Activated T-cell treated with anti-CD3 and anti-CD28 coated beads, Interleukin-2, amount 50 U/mL, for 24 hours (primary cell): Measurements from ENCODE around the gene DMPK.
"Not testable (repeated sequence)": the region's sequence is repeated elsewhere in the genome, so short reads cannot be mapped to it uniquely, and the experiment has no call there.

Source experiments
- DNase-seq: peaks from one replicate; pipeline ENCODE4 v3.0.0-alpha.2; 2020
- H3K27ac Mint-ChIP-seq: 2 replicates; pipeline ENCODE4 v1.8.0; 2020; ENCODE audit warnings: mild to moderate bottlenecking, mixed read lengths
- H3K27me3 Mint-ChIP-seq: 2 replicates; pipeline ENCODE4 v1.8.0; 2020; ENCODE audit warnings: mixed read lengths
- H3K36me3 Mint-ChIP-seq: 2 replicates; pipeline ENCODE4 v1.8.0; 2020; ENCODE audit warnings: low read depth, mixed read lengths
- H3K4me1 Mint-ChIP-seq: 2 replicates; pipeline ENCODE4 v1.8.0; 2020; ENCODE audit warnings: low read depth, mixed read lengths
- H3K4me3 Mint-ChIP-seq: 2 replicates; pipeline ENCODE4 v1.8.0; 2020; ENCODE audit warnings: mild to moderate bottlenecking, moderate library complexity, mixed read lengths
- H3K9me3 Mint-ChIP-seq: 2 replicates; pipeline ENCODE4 v1.8.0; 2020; ENCODE audit warnings: mixed read lengths

Gene DMPK

DNA sequence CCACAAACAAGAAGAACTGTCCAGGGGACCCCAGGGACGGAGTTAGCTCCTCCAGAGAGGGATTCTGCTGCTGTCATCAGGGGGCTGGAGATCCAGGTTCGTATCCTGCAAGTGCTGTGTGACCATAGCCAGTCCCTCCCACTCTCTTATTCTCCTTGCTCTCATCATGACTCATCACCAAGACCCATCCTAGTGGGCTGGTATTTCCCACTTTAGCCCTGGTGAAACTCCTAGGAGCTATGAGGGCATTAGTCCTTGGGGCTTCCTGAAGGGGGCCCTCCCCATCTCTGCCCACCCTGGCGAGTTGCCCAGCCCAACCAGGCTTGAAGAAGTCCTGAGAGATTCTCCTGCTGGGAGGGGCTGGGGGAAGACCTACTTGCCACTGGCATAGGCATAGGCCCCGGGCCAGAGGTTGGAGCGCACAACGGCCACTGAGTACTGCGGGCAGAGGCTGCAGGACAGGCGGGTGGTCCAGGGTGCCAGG lies 17.8 kb upstream of the DMPK start:
- H3K36me3 Mint-ChIP-seq, result no peaks in the 10 kb centered on the region
- no peaks in the 10 kb centered on the region for H3K9me3 Mint-ChIP-seq
- peaks cover 6% of the 10 kb centered on the region for H3K4me1 Mint-ChIP-seq
- no peak overlapping the region for H3K27ac Mint-ChIP-seq
- DNase-seq, result no peak
- peaks cover 53% of the 10 kb centered on the region for H3K27me3 Mint-ChIP-seq
- no peak overlapping the region for H3K4me3 Mint-ChIP-seq

DNA sequence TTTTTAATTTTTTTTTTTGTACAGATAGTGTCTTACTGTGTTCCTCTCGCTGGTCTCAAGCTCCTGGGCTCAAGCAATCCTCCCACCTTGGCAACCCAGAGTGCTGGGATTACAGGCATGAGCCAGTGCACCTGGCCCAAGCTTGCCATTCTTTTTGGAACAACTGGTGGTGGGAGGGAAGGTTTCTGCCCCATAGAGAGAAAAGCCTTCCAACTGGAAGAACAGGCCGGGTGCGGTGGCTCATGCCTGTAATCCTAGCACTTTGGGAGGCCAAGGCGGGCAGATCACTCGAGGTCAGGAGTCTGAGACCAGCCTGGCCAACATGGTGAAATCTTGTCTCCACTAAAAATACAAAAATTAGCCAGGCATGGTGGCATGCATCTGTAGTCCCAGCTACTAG lies 17.3 kb upstream of the DMPK start:
- DNase-seq, H3K36me3 Mint-ChIP-seq, H3K27ac Mint-ChIP-seq, H3K4me1 Mint-ChIP-seq, H3K4me3 Mint-ChIP-seq, H3K9me3 Mint-ChIP-seq: not testable (repeated sequence)
- H3K27me3 Mint-ChIP-seq, result peaks cover 59% of the 10 kb centered on the region

DNA sequence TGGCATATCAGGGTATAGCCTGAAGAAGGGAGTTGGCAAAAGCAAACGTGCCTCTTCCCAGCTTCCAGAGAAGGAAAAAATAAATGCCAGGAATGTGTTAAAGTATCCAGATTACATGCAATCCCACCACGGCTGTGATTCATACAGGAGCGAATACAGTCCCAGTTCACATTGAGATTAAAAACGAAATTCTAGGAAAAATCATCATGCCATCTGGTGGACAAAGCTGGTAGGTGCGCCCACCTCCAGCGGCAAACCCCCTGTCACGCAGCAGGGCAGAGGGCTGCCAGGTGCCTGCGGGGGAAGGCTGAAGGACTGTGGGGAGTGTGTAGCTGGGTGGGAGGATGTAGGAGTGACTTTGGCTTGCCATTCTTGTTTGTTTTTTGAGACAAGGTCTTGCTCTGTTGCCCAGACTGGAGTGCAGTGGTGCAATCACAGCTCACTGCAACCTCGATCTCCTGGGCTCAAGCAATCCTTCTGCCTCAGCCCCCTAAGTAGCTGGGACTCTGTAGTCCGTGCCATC lies 16.8 kb upstream of the DMPK start:
- Mint-ChIP-seq H3K4me3 (no peak overlapping the region), H3K9me3 (no peaks in the 10 kb centered on the region), H3K36me3 (no peaks in the 10 kb centered on the region), H3K27ac (no peak overlapping the region), H3K27me3 (peaks cover 59% of the 10 kb centered on the region), H3K4me1 (peaks cover 7% of the 10 kb centered on the region)
- peak; percentile 76 for DNase-seq

DNA sequence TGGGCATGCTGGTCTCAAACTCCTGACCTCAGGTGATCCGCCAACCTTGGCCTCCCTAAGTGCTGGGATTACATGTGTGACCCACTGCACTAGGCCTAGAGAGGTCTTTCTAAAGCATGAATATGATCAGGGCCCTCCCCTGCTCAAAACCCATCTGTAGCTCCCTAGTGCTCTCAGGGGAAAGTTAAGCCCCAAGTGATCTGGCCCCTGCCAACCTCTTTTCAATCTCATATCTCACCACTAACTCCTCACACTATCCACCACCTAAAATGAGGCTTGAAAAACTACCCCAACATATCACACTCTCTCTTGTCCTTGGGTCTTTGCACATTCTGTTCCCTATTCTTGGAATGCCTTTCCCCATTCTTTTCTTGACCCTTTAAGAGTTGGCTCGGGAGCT lies 12.3 kb upstream of the DMPK start:
- peaks cover 18% of the 10 kb centered on the region for H3K36me3 Mint-ChIP-seq
- DNase-seq, result no peak
- H3K4me3 Mint-ChIP-seq, result no peak overlapping the region
- no peak overlapping the region for H3K27ac Mint-ChIP-seq
- H3K4me1 Mint-ChIP-seq, result peaks cover 36% of the 10 kb centered on the region
- H3K9me3 Mint-ChIP-seq, result no peaks in the 10 kb centered on the region
- H3K27me3 Mint-ChIP-seq, result peaks cover 46% of the 10 kb centered on the region

DNA sequence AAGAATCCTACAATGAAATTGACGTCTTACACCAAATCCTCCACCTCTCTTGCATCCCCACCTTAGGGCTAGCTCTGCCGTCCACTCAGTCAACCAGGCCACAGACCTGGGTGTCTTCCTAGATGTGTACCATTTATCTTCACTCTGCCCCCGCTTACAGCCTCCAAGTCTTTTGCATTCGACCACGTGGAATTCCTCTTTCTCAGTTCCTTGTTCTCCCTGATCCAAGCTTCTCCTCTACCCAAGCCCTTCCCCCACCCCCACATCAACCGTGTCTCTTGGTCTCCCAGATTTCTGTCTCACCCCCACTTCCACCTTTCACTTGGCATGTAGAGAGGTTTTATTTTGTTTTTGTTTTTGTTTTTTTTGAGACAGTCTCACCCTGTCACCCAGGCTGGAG lies 11.6 kb upstream of the DMPK start:
- DNase-seq, result no peak
- Mint-ChIP-seq H3K27me3 (peaks cover 40% of the 10 kb centered on the region), H3K36me3 (peaks cover 26% of the 10 kb centered on the region), H3K4me3 (no peak overlapping the region), H3K4me1 (peaks cover 32% of the 10 kb centered on the region), H3K27ac (no peak overlapping the region), H3K9me3 (no peaks in the 10 kb centered on the region)

DNA sequence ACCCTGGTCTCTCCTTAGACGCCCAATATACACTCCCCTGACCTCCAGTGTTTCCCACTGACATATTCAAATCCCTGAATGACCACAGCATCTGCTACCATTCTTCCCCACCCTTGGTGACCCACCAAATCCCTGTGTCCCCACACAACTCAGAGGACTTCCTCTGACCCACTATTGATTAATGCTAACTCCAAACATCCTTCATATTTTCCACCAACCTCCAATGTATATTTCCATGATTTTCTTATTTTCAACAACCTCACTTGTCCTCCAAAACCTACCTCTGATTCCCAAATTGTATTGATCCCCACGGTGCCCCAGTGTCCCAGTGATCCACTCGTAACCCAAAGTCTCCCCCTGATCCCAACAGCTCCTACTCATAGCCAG lies 10.9 kb upstream of the DMPK start:
- Mint-ChIP-seq H3K4me1 (peaks cover 29% of the 10 kb centered on the region), H3K27me3 (peaks cover 36% of the 10 kb centered on the region), H3K9me3 (no peaks in the 10 kb centered on the region), H3K36me3 (peaks cover 33% of the 10 kb centered on the region), H3K4me3 (peak overlapping the region; percentile 69), H3K27ac (peak overlapping the region; percentile 92)
- DNase-seq, result no peak

DNA sequence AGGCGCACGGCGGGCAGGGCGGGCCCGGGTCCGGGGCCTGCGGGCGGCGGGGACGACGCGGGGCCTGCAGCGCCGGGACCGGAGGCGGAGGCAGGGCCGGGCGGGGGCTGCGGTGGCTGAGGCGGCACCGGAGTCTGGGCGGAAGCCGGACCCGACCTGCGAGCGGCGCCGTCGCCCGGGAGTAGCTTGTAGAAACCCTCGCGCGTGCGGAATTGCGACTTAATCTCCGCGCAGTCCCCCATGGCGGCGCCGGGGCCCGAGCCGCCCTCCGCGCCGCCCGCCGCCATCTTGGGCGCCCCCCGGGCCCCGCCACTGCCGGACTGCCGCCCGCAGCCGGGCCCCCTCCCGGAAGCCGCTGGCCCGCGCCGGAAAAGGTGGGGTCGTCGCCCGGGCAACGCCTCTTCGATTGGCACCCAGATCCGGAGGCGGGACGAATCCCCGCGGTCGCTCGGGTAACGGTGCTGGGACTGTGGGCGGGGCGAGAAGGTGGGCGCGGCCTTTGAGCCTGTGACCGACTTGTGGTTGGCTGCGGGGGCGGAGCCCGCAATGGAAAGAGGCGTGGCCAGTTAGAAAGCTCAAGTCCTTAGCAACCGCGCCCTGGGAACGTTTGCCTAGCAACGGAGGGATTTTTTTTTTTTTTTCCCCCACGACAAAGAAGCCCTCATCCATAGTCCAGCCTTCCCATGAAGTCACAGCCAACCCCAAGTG lies 10.3 kb upstream of the DMPK start, which contains the start of gene DMWD:
Gene DMWD, minus strand, starts transcription at position 376 of the 708 bp plus-strand sequence. Its CDS starts 89 bp downstream, at position 287.
- Mint-ChIP-seq H3K4me3 (peak within 1 kb of the TSS; percentile 89), H3K36me3 (peaks cover 38% of the 10 kb centered on the region), H3K9me3 (no peaks in the 10 kb centered on the region), H3K27ac (peak within 1 kb of the TSS; percentile 92), H3K4me1 (peaks cover 29% of the 10 kb centered on the region), H3K27me3 (peaks cover 34% of the 10 kb centered on the region)
- DNase-seq, result peak; percentile 100

DNA sequence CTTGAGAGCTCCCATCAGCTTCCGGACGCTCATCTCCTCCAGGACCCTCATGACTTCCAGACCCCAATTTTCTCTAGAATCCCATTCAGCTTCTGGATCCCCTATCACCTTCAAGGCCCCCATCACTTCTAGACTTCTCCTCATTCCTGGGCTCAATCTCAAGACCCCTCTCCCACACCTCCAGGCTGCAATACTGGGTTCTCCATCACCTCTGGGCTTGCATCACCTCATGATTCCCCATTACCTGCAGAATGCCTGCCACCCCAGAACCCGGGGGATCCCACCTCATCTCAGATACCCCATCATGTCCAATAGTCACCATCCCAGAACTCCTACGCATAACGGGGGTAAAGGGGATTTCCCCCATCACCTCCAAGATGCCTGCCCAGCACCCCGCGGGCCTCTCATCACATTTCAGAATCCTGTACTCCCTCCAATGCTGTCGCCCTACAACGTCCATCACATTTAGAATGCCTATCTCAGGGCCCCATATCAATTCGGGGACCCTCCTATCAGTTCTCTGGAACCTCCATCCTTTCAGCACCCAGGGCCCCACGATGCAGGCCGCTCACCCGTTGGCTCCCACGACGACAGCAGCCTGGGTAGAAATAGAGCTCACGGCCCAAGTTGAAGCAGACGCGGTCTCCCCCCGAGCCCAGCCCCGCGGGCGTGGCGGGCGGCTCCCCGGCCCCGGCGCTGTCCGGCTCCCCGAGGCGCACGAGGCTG lies 9.6 kb upstream of the DMPK start:
- peaks cover 45% of the 10 kb centered on the region for H3K36me3 Mint-ChIP-seq
- peak overlapping the region; percentile 89 for H3K4me3 Mint-ChIP-seq
- peaks cover 29% of the 10 kb centered on the region for H3K4me1 Mint-ChIP-seq
- peak overlapping the region; percentile 85 for H3K27ac Mint-ChIP-seq
- no peaks in the 10 kb centered on the region for H3K9me3 Mint-ChIP-seq
- H3K27me3 Mint-ChIP-seq, result peaks cover 32% of the 10 kb centered on the region
- DNase-seq, result no peak

DNA sequence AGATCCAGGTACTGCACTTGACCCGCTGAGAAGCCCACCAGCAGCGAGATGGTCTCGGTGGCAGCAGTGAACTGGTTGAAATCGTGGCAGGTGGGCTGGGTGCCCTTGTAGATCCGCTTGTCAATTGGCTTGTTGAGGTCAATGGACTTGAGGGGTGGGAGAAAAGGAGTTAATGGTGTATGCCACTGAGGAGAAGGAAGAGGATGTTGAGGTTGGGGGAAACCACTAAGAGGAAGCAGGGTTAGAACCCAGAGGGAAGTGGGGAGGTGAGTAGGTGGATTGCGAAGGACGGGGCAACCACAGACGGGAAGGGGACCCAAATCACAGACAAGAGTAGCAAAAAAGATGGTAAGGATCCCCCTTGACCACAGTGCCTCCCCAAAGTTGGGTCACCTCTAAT lies 8.7 kb upstream of the DMPK start:
- Mint-ChIP-seq H3K4me3 (peak overlapping the region; percentile 89), H3K27me3 (peaks cover 25% of the 10 kb centered on the region), H3K27ac (peak overlapping the region; percentile 8), H3K9me3 (no peaks in the 10 kb centered on the region), H3K4me1 (peaks cover 29% of the 10 kb centered on the region), H3K36me3 (peaks cover 54% of the 10 kb centered on the region)
- DNase-seq, result no peak

DNA sequence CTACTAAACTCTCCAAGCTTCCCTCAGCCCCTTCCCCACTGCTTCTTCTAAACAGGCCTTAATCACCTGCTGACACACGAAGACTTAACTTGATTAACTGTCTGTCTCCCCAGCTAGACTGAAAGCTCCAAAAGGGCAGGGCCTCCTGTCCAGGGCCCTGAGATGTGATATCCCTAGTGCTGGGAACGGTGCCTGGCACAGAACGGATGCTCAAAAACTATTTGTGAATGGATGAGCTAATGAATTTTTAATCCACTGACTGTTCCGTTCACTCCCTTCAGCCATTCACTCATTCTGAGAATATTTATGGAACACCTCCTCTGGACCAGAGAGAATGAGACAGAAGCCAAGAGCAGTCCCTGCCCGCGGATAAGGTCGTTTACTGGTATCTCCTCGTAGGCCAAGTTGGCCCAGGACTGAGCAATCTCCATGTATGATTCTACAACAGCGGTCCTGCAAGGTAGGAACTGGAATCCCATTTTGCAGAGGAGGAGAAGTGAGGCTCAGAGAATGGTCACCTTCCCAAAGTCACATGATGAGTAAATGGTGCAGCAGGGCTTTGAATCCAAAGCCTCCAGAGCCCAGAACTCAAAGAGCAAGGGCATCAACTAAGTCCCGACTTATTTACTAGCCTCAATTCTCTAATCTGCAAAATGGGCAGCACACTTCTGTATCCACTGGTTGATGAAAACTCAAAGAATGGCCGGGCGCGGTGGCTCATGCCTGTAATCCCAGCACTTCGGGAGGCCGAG lies 6.9 kb upstream of the DMPK start:
- Mint-ChIP-seq H3K9me3 (no peaks in the 10 kb centered on the region), H3K36me3 (peaks cover 62% of the 10 kb centered on the region), H3K4me1 (peaks cover 29% of the 10 kb centered on the region), H3K27ac (no peak overlapping the region), H3K27me3 (peaks cover 12% of the 10 kb centered on the region), H3K4me3 (no peak overlapping the region)
- no peak for DNase-seq

DNA sequence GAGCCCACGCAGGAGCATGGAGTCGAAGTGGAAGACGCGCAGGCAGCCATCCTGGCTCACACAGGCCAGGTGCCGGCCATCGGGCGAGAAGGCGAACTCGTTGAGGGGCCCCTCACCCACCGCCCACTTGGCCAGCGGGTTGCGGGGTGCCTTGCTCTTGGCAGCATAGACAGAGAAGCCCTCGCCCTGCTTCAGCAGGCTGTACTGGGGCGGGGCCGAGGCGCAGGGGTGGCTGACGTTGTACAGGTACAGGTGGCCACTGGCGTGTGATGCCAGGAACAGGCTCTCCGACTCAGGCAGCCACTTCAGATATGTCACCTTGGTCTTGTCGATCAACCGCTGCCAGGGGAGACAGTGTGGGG lies 4.2 kb upstream of the DMPK start:
- Mint-ChIP-seq H3K36me3 (peaks cover 62% of the 10 kb centered on the region), H3K27ac (no peak overlapping the region), H3K4me1 (peaks cover 11% of the 10 kb centered on the region), H3K9me3 (no peaks in the 10 kb centered on the region), H3K4me3 (no peak overlapping the region), H3K27me3 (peaks cover 9% of the 10 kb centered on the region)
- DNase-seq, result no peak

DNA sequence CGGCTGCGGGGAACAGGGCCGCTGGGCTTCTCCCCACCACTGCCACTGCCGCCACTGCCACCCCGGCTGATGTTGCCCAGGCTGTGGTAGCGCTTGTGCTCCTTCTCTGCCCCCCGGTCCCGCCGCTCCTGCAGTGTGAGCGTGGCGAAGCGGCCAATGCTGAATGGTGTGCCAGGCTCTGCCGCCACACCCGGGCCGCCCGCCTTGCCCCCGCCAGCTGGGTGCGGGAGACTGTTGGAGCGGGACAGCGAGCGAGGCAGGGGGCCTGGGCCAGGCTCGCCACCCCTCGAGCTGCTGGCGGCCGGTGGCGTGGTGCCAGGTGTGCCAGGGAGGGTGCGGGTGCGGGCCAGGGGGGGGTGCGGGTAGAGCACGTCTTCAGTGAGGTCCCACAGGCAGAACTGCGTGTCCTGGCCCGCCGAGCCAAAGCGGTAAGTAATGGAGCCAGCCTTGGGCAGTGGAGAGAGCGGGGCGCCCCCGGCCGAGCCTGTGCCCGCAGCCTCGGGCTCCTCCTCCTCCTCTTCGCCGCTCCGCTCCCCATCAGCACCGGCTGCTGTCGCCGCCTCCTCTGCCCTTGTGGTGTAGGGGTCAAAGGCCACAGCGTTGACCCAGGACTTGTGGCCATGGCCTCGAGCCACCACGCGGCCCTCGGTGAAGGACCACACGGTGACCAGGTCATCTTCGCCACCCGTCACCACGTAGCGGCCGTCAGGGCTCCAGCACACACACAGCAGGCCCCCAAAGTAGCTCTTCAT lies 3.7 kb upstream of the DMPK start:
- no peak overlapping the region for H3K27ac Mint-ChIP-seq

DNA sequence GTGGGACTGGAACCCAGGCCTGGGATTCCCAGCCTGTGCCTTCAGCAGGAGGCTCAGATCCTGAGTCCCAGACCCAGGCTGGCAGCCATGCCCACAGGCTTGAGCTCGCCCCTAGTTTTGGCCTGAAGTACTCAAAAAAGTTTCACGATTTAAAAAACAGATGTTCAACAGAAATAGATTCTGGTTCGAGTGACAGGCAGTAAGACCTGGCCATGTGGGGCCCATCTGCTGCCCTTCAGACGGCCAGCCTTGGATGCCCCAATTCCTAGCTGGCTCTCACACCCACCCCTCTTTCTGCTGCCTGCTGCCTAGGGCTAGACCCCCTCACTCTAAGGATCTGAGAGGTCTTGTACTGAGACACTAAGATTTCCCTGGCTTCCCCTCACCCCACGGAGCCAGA lies 2.8 kb upstream of the DMPK start:
- Mint-ChIP-seq H3K36me3 (peaks cover 53% of the 10 kb centered on the region), H3K27ac (no peak overlapping the region), H3K27me3 (peaks cover 20% of the 10 kb centered on the region), H3K4me1 (peaks cover 3% of the 10 kb centered on the region), H3K4me3 (no peak overlapping the region), H3K9me3 (no peaks in the 10 kb centered on the region)
- no peak for DNase-seq

More for the DNA sequence above, 3.7 kb upstream of the DMPK start:
- Mint-ChIP-seq H3K4me1 (peaks cover 8% of the 10 kb centered on the region), H3K4me3 (no peak overlapping the region), H3K9me3 (no peaks in the 10 kb centered on the region), H3K27me3 (peaks cover 12% of the 10 kb centered on the region), H3K36me3 (peaks cover 60% of the 10 kb centered on the region)
- DNase-seq, result no peak

DNA sequence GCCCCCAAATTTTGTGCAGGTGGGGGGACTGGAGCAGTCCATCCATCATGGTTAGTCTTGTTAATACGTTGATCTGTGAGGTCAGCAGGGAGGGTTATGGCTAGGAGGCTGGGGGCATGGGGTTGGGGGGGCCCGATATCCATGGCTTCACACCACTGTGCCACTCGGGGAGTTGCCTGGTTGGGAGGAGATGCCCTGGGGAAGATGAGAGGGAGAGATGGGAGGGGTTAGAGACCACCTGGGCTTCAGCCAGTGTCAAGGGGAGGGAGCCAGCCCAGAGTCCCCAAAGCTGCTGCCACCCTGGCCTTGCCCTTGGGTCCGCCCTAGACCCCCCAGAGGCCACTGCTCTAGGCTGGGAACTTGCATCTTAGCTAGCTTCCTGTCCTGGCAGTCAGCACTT lies 1.8 kb upstream of the DMPK start:
- Mint-ChIP-seq H3K36me3 (peaks cover 45% of the 10 kb centered on the region), H3K4me1 (peaks cover 12% of the 10 kb centered on the region), H3K9me3 (no peaks in the 10 kb centered on the region), H3K27me3 (peaks cover 30% of the 10 kb centered on the region), H3K27ac (no peak overlapping the region), H3K4me3 (no peak overlapping the region)
- no peak for DNase-seq
